ENCODE measurements around the gene SLN.

DNA sequence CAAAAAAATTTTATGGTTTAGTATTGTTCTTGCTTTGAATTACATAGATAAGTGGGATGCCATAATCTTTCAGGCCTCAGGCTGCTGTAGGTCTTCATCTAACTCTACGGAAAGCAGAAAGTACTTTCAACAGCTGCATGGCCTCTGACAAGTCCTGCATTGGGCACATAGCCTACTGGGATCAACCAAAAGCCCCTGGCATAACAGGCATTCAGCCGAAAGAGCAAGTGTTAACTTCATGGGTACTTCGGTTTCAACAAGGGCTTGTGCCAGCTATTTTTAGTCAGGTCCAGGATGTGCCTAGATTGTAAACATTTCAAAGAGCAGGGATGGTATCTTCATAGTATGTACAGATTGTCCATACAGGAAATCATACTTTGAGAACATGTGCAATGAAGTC is 3.1 kb downstream of the SLN start:
- TF ChIP-seq, protein P1, sequence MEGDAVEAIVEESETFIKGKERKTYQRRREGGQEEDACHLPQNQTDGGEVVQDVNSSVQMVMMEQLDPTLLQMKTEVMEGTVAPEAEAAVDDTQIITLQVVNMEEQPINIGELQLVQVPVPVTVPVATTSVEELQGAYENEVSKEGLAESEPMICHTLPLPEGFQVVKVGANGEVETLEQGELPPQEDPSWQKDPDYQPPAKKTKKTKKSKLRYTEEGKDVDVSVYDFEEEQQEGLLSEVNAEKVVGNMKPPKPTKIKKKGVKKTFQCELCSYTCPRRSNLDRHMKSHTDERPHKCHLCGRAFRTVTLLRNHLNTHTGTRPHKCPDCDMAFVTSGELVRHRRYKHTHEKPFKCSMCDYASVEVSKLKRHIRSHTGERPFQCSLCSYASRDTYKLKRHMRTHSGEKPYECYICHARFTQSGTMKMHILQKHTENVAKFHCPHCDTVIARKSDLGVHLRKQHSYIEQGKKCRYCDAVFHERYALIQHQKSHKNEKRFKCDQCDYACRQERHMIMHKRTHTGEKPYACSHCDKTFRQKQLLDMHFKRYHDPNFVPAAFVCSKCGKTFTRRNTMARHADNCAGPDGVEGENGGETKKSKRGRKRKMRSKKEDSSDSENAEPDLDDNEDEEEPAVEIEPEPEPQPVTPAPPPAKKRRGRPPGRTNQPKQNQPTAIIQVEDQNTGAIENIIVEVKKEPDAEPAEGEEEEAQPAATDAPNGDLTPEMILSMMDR (IDR thresholded peaks at IDR 0.05): no peak
- TF ChIP-seq POLR2A (IDR thresholded peaks at IDR 0.05): no peak
